ENCODE results near the gene DMAP1.

DNA sequence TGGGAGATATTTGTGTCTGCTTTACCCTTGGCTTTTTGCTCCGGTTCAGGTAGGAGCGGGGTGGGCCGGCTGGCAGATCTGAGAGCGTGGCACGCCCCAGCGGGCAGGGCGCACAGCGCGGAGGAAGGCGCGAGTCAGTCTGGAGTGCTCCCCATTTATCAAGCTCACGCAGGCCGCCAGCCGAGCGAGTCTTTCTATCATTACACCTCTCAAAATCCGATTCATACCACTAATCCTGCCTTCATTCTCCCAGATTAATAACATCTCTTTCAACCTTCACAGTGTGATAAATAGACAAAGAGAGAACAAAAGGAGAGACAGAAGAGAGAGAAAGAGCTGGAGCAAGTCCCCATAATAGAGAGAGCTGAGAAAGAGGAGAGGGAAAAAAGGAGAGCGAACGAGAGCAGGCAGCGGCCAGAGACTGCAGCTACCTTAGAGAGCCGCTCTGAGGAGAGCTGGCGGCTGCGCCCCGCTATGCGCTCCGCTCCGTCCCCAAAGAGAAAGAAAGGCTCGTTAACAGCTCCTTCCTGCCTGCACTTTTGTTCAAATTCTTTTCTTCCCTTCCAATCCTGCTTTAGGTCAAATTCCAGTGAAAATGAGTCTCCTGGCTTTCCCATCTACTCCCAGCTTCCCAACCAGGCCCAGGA lies 48.0 kb downstream of the DMAP1 start:
- TF ChIP-seq, protein P1, sequence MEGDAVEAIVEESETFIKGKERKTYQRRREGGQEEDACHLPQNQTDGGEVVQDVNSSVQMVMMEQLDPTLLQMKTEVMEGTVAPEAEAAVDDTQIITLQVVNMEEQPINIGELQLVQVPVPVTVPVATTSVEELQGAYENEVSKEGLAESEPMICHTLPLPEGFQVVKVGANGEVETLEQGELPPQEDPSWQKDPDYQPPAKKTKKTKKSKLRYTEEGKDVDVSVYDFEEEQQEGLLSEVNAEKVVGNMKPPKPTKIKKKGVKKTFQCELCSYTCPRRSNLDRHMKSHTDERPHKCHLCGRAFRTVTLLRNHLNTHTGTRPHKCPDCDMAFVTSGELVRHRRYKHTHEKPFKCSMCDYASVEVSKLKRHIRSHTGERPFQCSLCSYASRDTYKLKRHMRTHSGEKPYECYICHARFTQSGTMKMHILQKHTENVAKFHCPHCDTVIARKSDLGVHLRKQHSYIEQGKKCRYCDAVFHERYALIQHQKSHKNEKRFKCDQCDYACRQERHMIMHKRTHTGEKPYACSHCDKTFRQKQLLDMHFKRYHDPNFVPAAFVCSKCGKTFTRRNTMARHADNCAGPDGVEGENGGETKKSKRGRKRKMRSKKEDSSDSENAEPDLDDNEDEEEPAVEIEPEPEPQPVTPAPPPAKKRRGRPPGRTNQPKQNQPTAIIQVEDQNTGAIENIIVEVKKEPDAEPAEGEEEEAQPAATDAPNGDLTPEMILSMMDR (tag by site-specific recombination; IDR thresholded peaks at IDR 0.05), result no peak
- no peak for TF ChIP-seq ZNF777 (tag by site-specific recombination; IDR thresholded peaks at IDR 0.05; ENCODE audit: borderline replicate concordance)
- TF ChIP-seq ZNF776 (tag by site-specific recombination; IDR thresholded peaks at IDR 0.05; ENCODE audit: borderline replicate concordance), result no peak

All from HEK293 (cell line).